Sigmoid colon (tissue), 4 donors: ENCODE data around the gene PSAP.

Experiments used
- CTCF ChIP-seq, 4 experiments: fragments of 450-650 bp in 3 of 4; fragments of 200-600 bp in 1 of 4; IDR thresholded peaks; one replicate each; pipeline ENCODE4 v1.5.1; 2016 to 2019; ENCODE audit warnings: antibody characterized with exemption in 4 of 4, mild to moderate bottlenecking in 3 of 4, moderate library complexity in 2 of 4
- EP300 ChIP-seq, 4 donors: sonication (generic); formaldehyde crosslinking; IDR thresholded peaks; one replicate each; pipeline ENCODE4 v1.6.1; 2017; ENCODE audit warnings: antibody characterized with exemption in 4 of 4
- POLR2A ChIP-seq, 2 donors: fragments of 450-650 bp; IDR thresholded peaks; one replicate each; pipeline ENCODE4 v1.6.1; 2016; ENCODE audit warnings: antibody characterized with exemption in 2 of 2, mild to moderate bottlenecking in 2 of 2, moderate library complexity in 2 of 2
- POLR2AphosphoS5 ChIP-seq, 4 donors: sonication (generic); formaldehyde crosslinking; IDR thresholded peaks; one replicate each; pipeline ENCODE4 v1.6.1; 2017; ENCODE audit warnings: antibody characterized with exemption in 4 of 4

DNA sequence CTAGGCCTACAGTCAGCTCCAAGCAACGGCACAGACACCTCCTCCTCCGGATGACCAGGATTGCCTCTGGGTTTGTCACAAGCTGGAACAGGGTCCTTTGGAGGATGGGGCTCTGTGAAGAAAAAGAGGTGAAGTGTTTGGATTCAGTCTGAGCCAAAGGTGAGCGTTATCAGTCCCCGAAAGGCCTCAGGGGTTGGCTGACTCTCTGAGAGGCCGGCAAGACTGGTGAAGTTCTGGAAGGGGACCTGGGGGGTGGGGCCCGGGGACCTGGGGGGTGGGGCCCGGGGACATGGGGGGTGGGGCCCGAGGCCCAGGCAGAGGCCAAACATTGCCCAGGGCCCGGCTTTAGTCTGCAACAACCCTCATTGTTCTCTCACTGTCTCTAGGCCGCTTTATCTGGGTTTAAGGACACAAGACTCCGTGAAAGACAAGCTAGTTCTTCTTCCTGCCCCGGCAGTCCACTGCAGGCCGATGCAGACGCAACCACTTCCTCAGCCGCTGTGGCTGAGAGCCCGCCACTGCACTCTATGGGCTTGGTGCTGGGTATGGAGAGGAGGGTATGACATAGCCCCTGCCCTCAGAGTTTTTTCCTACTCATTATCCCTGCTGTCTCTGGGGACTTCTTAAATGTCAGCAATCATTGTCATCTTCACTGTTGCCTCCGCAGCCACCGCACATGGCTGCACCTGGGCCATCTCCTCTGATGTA is 27.4 kb upstream of the PSAP start:
- TF ChIP-seq CTCF (IDR thresholded peaks at IDR 0.05): no peak
- no peak for TF ChIP-seq POLR2A (IDR thresholded peaks at IDR 0.05)
- no peak for TF ChIP-seq POLR2AphosphoS5 (IDR thresholded peaks at IDR 0.05)
- TF ChIP-seq EP300 (IDR thresholded peaks at IDR 0.05): no peak
